HepG2 (cell line): ENCODE results near the gene GNG7. TPM values are rescaled to one million over a fixed set of nuclear protein-coding genes. Genes with fewer than 3 reads are reported as not detected.
A peak's percentile ranks its signal among the peaks of the same experiment; 100 is the strongest.
"Not testable (repeated sequence)": the region's sequence is repeated elsewhere in the genome, so short reads cannot be mapped to it uniquely, and the experiment has no call there.

Source experiments
- CREB1 ChIP-seq, 2 experiments: fragments of 450-650 bp in 1 of 2; IDR thresholded peaks; 2 replicates each; pipeline ENCODE4 v1.6.1; 2016 to 2017; ENCODE audit warnings: control low read depth in 1 of 2, mild to moderate bottlenecking in 1 of 2, missing compliant biosample characterization in 1 of 2, missing genetic modification characterization in 1 of 2
- KLF16 ChIP-seq, 2 experiments: sonication (generic) in 1 of 2; formaldehyde crosslinking in 1 of 2; IDR thresholded peaks; 2 replicates each; pipeline versions ENCODE4 v1.6.1 to v1.8.0; 2016 to 2023; ENCODE audit warnings: missing genetic modification reagents in 2 of 2, missing compliant biosample characterization in 1 of 2
- MED8 ChIP-seq: sonication (generic); formaldehyde crosslinking; IDR thresholded peaks from 2 replicates; pipeline ENCODE4 v1.8.1; 2023; ENCODE audit warnings: mild to moderate bottlenecking, missing genetic modification reagents; ENCODE audit not compliant: insufficient replicate concordance
- NCOR1 ChIP-seq: fragments of 200-600 bp; sonication (generic); IDR thresholded peaks from 2 replicates; pipeline ENCODE4 v1.7.0; 2017; ENCODE audit warnings: antibody characterized with exemption, low read length, borderline replicate concordance
- NFKB2 ChIP-seq: sonication (generic); formaldehyde crosslinking; IDR thresholded peaks from 2 replicates; pipeline ENCODE4 v1.4.0; 2020; ENCODE audit warnings: missing genetic modification reagents, borderline replicate concordance
- PAXIP1 ChIP-seq: sonication (generic); formaldehyde crosslinking; conservative IDR thresholded peaks from 2 replicates; pipeline ENCODE4 v1.4.0; 2020; ENCODE audit warnings: mild to moderate bottlenecking, missing genetic modification reagents, moderate library complexity
- REPIN1 ChIP-seq: sonication (generic); formaldehyde crosslinking; IDR thresholded peaks from 2 replicates; pipeline ENCODE4 v1.8.0; 2022; ENCODE audit warnings: missing genetic modification reagents, low read depth, mild to moderate bottlenecking, borderline replicate concordance
- SOX6 ChIP-seq, 2 experiments: fragments of 450-650 bp in 1 of 2; sonication (generic) in 1 of 2; formaldehyde crosslinking in 1 of 2; IDR thresholded peaks; 2 replicates each; pipeline versions ENCODE4 v1.4.0 to v1.6.1; 2017 to 2020; ENCODE audit warnings: antibody characterized with exemption in 1 of 2, mild to moderate bottlenecking in 1 of 2, missing genetic modification reagents in 1 of 2
- ZBTB34 ChIP-seq: sonication (generic); formaldehyde crosslinking; IDR thresholded peaks from 2 replicates; pipeline ENCODE4 v1.8.0; 2022; ENCODE audit warnings: mild to moderate bottlenecking, missing genetic modification reagents
- ZNF224 ChIP-seq: sonication (generic); formaldehyde crosslinking; IDR thresholded peaks from 2 replicates; pipeline ENCODE4 v1.5.0; 2020; ENCODE audit warnings: mild to moderate bottlenecking, missing genetic modification reagents
- ZNF430 ChIP-seq: sonication (generic); formaldehyde crosslinking; IDR thresholded peaks from 2 replicates; pipeline ENCODE4 v1.9.0; 2021; ENCODE audit warnings: mild to moderate bottlenecking, missing genetic modification reagents
- ZNF709 ChIP-seq: sonication (generic); formaldehyde crosslinking; IDR thresholded peaks from 2 replicates; pipeline ENCODE4 v1.5.0; 2020; ENCODE audit warnings: mild to moderate bottlenecking, missing genetic modification reagents
- ZSCAN29 ChIP-seq: sonication (generic); formaldehyde crosslinking; conservative IDR thresholded peaks from 2 replicates; pipeline ENCODE4 v1.4.0; 2020; ENCODE audit warnings: mild to moderate bottlenecking, missing genetic modification reagents
- polyA plus RNA-seq, 8 experiments: library from polyadenylated mRNA; depleted of rRNA in 3 of 8; stranded (reverse) in 7 of 8; unstranded in 1 of 8; fragments of >200 nt; fragmentation: Illumina TruSeq in 4 of 8; extraction: Trizol in 4 of 8; gene quantifications; 2 replicates each; pipeline versions ENCODE4 v1.2.1 to v1.2.3, GENCODE V29; 2011 to 2016; ENCODE audit warnings: low read depth in 4 of 8, missing spikeins in 1 of 8, mixed read lengths in 1 of 8; ENCODE audit not compliant: insufficient read depth in 1 of 8
- total RNA-seq, 5 experiments: library from RNA; depleted of rRNA; stranded (reverse); fragments of >200 nt; fragmentation: Illumina TruSeq; extraction: Trizol; gene quantifications; 2 replicates each; pipeline ENCODE4 v1.2.3, GENCODE V29; 2016; ENCODE audit warnings: low read depth in 1 of 5
- TF ChIP-seq, protein P1 (sequence below): sonication (generic); formaldehyde crosslinking; IDR thresholded peaks from 2 replicates; pipeline ENCODE4 v1.5.0; 2020; ENCODE audit warnings: mild to moderate bottlenecking, missing genetic modification reagents, borderline replicate concordance
- TF ChIP-seq, protein P2 (sequence below): IDR thresholded peaks from 2 replicates; pipeline ENCODE4 v1.6.1; 2016; ENCODE audit warnings: missing compliant biosample characterization, missing genetic modification reagents, borderline replicate concordance

The GNG7 gene
- total and polyA plus RNA-seq, 2 of the 13 experiments (the other 11 are each of a cell fraction or from before 2014, with no cell fraction given), result 1.4 to 3.3 TPM

GRCh38 chr19:2643123-2643737, 59.3 kb downstream of the GNG7 start (continued):
- TF ChIP-seq CREB1, SOX6 (IDR thresholded peaks at IDR 0.05): not testable (repeated sequence)
- TF ChIP-seq CREB1 (CRISPR knock-in tag; IDR thresholded peaks at IDR 0.05), result peak; percentile 73
- TF ChIP-seq ZSCAN29, result 0 out of 2 replicates have a peak, but pooled peaks have one; percentile 39
- peak; percentile 79; the same call in 1 of the 2 replicates for TF ChIP-seq NFKB2 (CRISPR knock-in tag)
- peak; percentile 57; the same call in 1 of the 2 replicates for TF ChIP-seq ZBTB34 (CRISPR knock-in tag)
- TF ChIP-seq NCOR1, result peak; percentile 93; the same call in 1 of the 2 replicates
- TF ChIP-seq ZNF709 (CRISPR knock-in tag), result 0 out of 2 replicates have a peak, but pooled peaks have one; percentile 33
- TF ChIP-seq REPIN1 (CRISPR knock-in tag), result 0 out of 2 replicates have a peak, but pooled peaks have one; percentile 28
- TF ChIP-seq, protein P1, sequence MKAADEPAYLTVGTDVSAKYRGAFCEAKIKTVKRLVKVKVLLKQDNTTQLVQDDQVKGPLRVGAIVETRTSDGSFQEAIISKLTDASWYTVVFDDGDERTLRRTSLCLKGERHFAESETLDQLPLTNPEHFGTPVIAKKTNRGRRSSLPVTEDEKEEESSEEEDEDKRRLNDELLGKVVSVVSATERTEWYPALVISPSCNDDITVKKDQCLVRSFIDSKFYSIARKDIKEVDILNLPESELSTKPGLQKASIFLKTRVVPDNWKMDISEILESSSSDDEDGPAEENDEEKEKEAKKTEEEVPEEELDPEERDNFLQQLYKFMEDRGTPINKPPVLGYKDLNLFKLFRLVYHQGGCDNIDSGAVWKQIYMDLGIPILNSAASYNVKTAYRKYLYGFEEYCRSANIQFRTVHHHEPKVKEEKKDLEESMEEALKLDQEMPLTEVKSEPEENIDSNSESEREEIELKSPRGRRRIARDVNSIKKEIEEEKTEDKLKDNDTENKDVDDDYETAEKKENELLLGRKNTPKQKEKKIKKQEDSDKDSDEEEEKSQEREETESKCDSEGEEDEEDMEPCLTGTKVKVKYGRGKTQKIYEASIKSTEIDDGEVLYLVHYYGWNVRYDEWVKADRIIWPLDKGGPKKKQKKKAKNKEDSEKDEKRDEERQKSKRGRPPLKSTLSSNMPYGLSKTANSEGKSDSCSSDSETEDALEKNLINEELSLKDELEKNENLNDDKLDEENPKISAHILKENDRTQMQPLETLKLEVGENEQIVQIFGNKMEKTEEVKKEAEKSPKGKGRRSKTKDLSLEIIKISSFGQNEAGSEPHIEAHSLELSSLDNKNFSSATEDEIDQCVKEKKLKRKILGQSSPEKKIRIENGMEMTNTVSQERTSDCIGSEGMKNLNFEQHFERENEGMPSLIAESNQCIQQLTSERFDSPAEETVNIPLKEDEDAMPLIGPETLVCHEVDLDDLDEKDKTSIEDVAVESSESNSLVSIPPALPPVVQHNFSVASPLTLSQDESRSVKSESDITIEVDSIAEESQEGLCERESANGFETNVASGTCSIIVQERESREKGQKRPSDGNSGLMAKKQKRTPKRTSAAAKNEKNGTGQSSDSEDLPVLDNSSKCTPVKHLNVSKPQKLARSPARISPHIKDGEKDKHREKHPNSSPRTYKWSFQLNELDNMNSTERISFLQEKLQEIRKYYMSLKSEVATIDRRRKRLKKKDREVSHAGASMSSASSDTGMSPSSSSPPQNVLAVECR (CRISPR knock-in tag), result peak; percentile 65
- TF ChIP-seq KLF16 (CRISPR knock-in tag; IDR thresholded peaks at IDR 0.05), result 0 out of 4 replicates have a peak, but pooled peaks of 1 of the 2 experiments have one; percentile 32
- TF ChIP-seq PAXIP1 (CRISPR knock-in tag), result peak; percentile 81
- peak; percentile 48 for TF ChIP-seq MED8 (CRISPR knock-in tag)
- TF ChIP-seq ZNF224, result 0 out of 2 replicates have a peak, but pooled peaks have one; percentile 31
- 0 out of 2 replicates have a peak, but pooled peaks have one; percentile 13 for TF ChIP-seq ZNF430
- peak; percentile 41; the same call in 1 of the 2 replicates for TF ChIP-seq SOX6 (CRISPR knock-in tag; IDR thresholded peaks at IDR 0.05)
- TF ChIP-seq, protein P2, sequence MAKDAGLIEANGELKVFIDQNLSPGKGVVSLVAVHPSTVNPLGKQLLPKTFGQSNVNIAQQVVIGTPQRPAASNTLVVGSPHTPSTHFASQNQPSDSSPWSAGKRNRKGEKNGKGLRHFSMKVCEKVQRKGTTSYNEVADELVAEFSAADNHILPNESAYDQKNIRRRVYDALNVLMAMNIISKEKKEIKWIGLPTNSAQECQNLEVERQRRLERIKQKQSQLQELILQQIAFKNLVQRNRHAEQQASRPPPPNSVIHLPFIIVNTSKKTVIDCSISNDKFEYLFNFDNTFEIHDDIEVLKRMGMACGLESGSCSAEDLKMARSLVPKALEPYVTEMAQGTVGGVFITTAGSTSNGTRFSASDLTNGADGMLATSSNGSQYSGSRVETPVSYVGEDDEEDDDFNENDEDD (CRISPR knock-in tag), result peak; percentile 95
